Ascending aorta (tissue), 2 donors: ENCODE results near the gene MAF. TPM values are rescaled to one million over a fixed set of nuclear protein-coding genes. Genes with fewer than 3 reads are reported as not detected.

Experiments used
- DNase-seq, 2 donors: peaks; one replicate each; pipeline ENCODE4 v3.0.0-alpha.2; 2019; ENCODE audit warnings: low spot score in 2 of 2
- H3K27ac ChIP-seq, 2 donors: fragments of 200-600 bp; sonication (generic); one replicate each; pipeline ENCODE4 v1.5.1; 2016 to 2017; ENCODE audit warnings: mild to moderate bottlenecking in 1 of 2
- H3K27me3 ChIP-seq: fragments of 200-600 bp; sonication (generic); one replicate; pipeline ENCODE4 v1.5.1; 2017
- H3K36me3 ChIP-seq, 2 donors: fragments of 200-600 bp; sonication (generic); one replicate each; pipeline ENCODE4 v1.5.1; 2016
- H3K4me1 ChIP-seq, 2 donors: fragments of 200-600 bp; sonication (generic); one replicate each; pipeline ENCODE4 v1.5.1; 2016 to 2017; ENCODE audit warnings: mild to moderate bottlenecking in 1 of 2
- H3K4me3 ChIP-seq, 2 donors: fragments of 200-600 bp; sonication (generic); one replicate each; pipeline ENCODE4 v1.5.1; 2016 to 2017; ENCODE audit warnings: mild to moderate bottlenecking in 1 of 2
- H3K9me3 ChIP-seq, 2 donors: fragments of 200-600 bp; sonication (generic); one replicate each; pipeline ENCODE4 v1.5.1; 2016
- CTCF ChIP-seq, 3 experiments: fragments of 200-600 bp in 2 of 3; fragments of 450-650 bp in 1 of 3; sonication (generic) in 2 of 3; IDR thresholded peaks; one replicate each; pipeline ENCODE4 v1.5.1; 2016 to 2019; ENCODE audit warnings: antibody characterized with exemption in 3 of 3, mild to moderate bottlenecking in 1 of 3, moderate library complexity in 1 of 3
- intact Hi-C: fragments of 100-400 bp; cut with DNase I; formaldehyde crosslinking; loops from one replicate; pipeline ENCODE4 v1.15.1; 2023
- total RNA-seq: library from RNA; depleted of rRNA; stranded (reverse); fragments of >200 nt; gene quantifications from one replicate; pipeline ENCODE4 v1.1.0, GENCODE V29; 2016

MAF gene
- 41.1 TPM for total RNA-seq

GRCh38 chr16:79600638-79601091, at the start of gene MAF:
TSS of gene MAF (minus strand) at chr16:79600737. CDS start at chr16:79599902, 835 bp downstream.
- peak; percentile 86 to 95 for DNase-seq

GRCh38 chr16:79648826-79649225, 48.3 kb upstream of the MAF start:
- H3K9me3 ChIP-seq, result no peaks in the 10 kb centered on the region
- no peaks in the 10 kb centered on the region for H3K36me3 ChIP-seq
- no peak for TF ChIP-seq CTCF (IDR thresholded peaks at IDR 0.05)
- intact Hi-C loops, result no loop called here
- H3K4me3 ChIP-seq, result no peak overlapping the region
- no peak overlapping the region for H3K27ac ChIP-seq
- DNase-seq, result no peak
- H3K27me3 ChIP-seq, result no peaks in the 10 kb centered on the region
- peaks cover 0 to 5% of the 10 kb centered on the region in 2 donors for H3K4me1 ChIP-seq

More at GRCh38 chr16:79600638-79601091, at the start of gene MAF:
- TF ChIP-seq CTCF (IDR thresholded peaks at IDR 0.05), result no peak
- no peaks in the 10 kb centered on the region for H3K27me3 ChIP-seq
- intact Hi-C loops, result loop anchor here (2.0 to 10.0 kb wide), 7 partner anchors 72 to 1476 kb away; no protein-coding TSS in a partner anchor
- peak within 1 kb of the TSS; percentile 80 to 97 for H3K4me3 ChIP-seq
- peaks cover 4 to 5% of the 10 kb centered on the region in 2 donors for H3K4me1 ChIP-seq
- H3K36me3 ChIP-seq, result no peaks in the 10 kb centered on the region
- H3K27ac ChIP-seq, result peak within 1 kb of the TSS; percentile 83 to 94
- no peaks in the 10 kb centered on the region for H3K9me3 ChIP-seq

GRCh38 chr16:79647586-79647985, 47.0 kb upstream of the MAF start:
- Histone ChIP-seq H3K9me3 (no peaks in the 10 kb centered on the region), H3K36me3 (no peaks in the 10 kb centered on the region), H3K4me3 (no peak overlapping the region), H3K4me1 (peaks cover 0 to 5% of the 10 kb centered on the region in 2 donors), H3K27me3 (no peaks in the 10 kb centered on the region), H3K27ac (no peak overlapping the region)
- no peak for DNase-seq
- TF ChIP-seq CTCF (IDR thresholded peaks at IDR 0.05), result no peak
- intact Hi-C loops, result no loop called here

- Histone ChIP-seq H3K36me3 (no peaks in the 10 kb centered on the region), H3K9me3 (no peaks in the 10 kb centered on the region), H3K4me3 (no peak overlapping the region), H3K4me1 (no peaks in the 10 kb centered on the region), H3K27me3 (no peaks in the 10 kb centered on the region), H3K27ac (no peak overlapping the region)
- intact Hi-C loops, result no loop called here
- TF ChIP-seq CTCF (IDR thresholded peaks at IDR 0.05), result no peak
- DNase-seq, result no peak
These were observed 45.2 kb upstream of the MAF start for GRCh38 chr16:79645701-79646100.

GRCh38 chr16:79644971-79645667, 44.6 kb upstream of the MAF start:
- intact Hi-C loops, result no loop called here
- no peak overlapping the region for H3K4me3 ChIP-seq
- H3K9me3 ChIP-seq, result no peaks in the 10 kb centered on the region
- no peak overlapping the region for H3K27ac ChIP-seq
- no peaks in the 10 kb centered on the region for H3K27me3 ChIP-seq
- TF ChIP-seq CTCF (IDR thresholded peaks at IDR 0.05), result no peak
- no peak for DNase-seq
- no peaks in the 10 kb centered on the region for H3K4me1 ChIP-seq
- no peaks in the 10 kb centered on the region for H3K36me3 ChIP-seq
